Parathyroid adenoma (tissue), 2 donors: Measurements from ENCODE around the gene MAD1L1.

Experiments used
- H2AFZ ChIP-seq: fragments of 300-600 bp; sonication (generic); one replicate; pipeline ENCODE4 v1.7.0; 2017; ENCODE audit warnings: antibody characterized with exemption, mild to moderate bottlenecking
- H3K27ac ChIP-seq: fragments of 300-600 bp; sonication (generic); one replicate; pipeline ENCODE4 v1.7.0; 2017
- H3K27me3 ChIP-seq: fragments of 300-600 bp; sonication (generic); one replicate; pipeline ENCODE4 v1.7.0; 2017; ENCODE audit warnings: low read length; ENCODE audit not compliant: control insufficient read depth, insufficient read depth
- H3K36me3 ChIP-seq: fragments of 300-600 bp; sonication (generic); one replicate; pipeline ENCODE4 v1.7.0; 2017; ENCODE audit warnings: low read length; ENCODE audit not compliant: control insufficient read depth, insufficient read depth
- H3K4me1 ChIP-seq: fragments of 300-600 bp; sonication (generic); one replicate; pipeline ENCODE4 v1.7.0; 2017; ENCODE audit warnings: control low read depth
- H3K4me2 ChIP-seq: fragments of 300-600 bp; sonication (generic); one replicate; pipeline ENCODE4 v1.7.0; 2017; ENCODE audit warnings: low read length
- H3K4me3 ChIP-seq: fragments of 300-600 bp; sonication (generic); one replicate; pipeline ENCODE4 v1.7.0; 2017; ENCODE audit warnings: low read depth, low read length
- H3K79me2 ChIP-seq: fragments of 300-600 bp; sonication (generic); one replicate; pipeline ENCODE4 v1.7.0; 2017; ENCODE audit warnings: control low read depth
- H3K9ac ChIP-seq: fragments of 300-600 bp; sonication (generic); one replicate; pipeline ENCODE4 v1.7.0; 2017; ENCODE audit warnings: mild to moderate bottlenecking
- H3K9me3 ChIP-seq: fragments of 300-600 bp; sonication (generic); one replicate; pipeline ENCODE4 v1.7.0; 2017; ENCODE audit warnings: low read length; ENCODE audit not compliant: control insufficient read depth
- CTCF ChIP-seq: fragments of 300-600 bp; sonication (generic); IDR thresholded peaks from one replicate; pipeline ENCODE4 v1.7.0; 2017; ENCODE audit warnings: antibody characterized with exemption, mild to moderate bottlenecking
- donor health status: primary hyperparathyroidism.

The MAD1L1 gene

GRCh38 chr7:2126621-2127020 is 106.1 kb downstream of the MAD1L1 start:
- no peak overlapping the region for H3K4me2 ChIP-seq
- no peaks in the 10 kb centered on the region for H3K4me1 ChIP-seq
- H3K27ac ChIP-seq = no peak overlapping the region
- TF ChIP-seq CTCF = no peak
- no peak overlapping the region for H3K4me3 ChIP-seq
- H3K27me3 ChIP-seq = no peaks in the 10 kb centered on the region
- no peaks in the 10 kb centered on the region for H3K9me3 ChIP-seq
- H3K36me3 ChIP-seq = no peaks in the 10 kb centered on the region
- no peak overlapping the region for H2AFZ ChIP-seq
- H3K9ac ChIP-seq = no peak overlapping the region
- H3K79me2 ChIP-seq = no peaks in the 10 kb centered on the region

DNA sequence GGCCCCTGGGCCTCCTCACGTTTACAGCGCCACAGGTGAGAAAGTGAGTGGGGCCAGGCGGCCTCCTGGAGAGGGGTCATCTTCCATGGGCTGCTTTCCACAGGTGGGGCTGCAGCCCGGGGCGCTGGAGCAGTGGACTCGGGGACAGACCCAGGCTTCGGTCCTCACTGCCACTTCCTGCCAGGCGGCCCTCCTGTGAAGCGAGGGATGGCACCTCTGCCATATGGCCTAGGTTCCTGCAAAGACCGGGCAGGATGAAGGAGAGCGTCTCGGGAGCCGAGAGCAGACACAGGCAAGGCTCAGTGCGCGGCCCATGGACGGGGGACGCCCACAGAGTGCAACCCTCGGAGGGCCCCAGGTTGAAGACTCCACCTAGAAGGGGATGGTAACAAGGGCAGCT is 106.8 kb downstream of the MAD1L1 start:
- H3K4me2 ChIP-seq = no peak overlapping the region
- H3K27me3 ChIP-seq = no peaks in the 10 kb centered on the region
- no peak overlapping the region for H3K27ac ChIP-seq
- H3K9ac ChIP-seq = no peak overlapping the region
- H3K36me3 ChIP-seq = no peaks in the 10 kb centered on the region
- H3K4me3 ChIP-seq = no peak overlapping the region
- H3K79me2 ChIP-seq = no peaks in the 10 kb centered on the region
- TF ChIP-seq CTCF = no peak
- no peak overlapping the region for H2AFZ ChIP-seq
- H3K4me1 ChIP-seq = no peaks in the 10 kb centered on the region
- no peaks in the 10 kb centered on the region for H3K9me3 ChIP-seq

DNA sequence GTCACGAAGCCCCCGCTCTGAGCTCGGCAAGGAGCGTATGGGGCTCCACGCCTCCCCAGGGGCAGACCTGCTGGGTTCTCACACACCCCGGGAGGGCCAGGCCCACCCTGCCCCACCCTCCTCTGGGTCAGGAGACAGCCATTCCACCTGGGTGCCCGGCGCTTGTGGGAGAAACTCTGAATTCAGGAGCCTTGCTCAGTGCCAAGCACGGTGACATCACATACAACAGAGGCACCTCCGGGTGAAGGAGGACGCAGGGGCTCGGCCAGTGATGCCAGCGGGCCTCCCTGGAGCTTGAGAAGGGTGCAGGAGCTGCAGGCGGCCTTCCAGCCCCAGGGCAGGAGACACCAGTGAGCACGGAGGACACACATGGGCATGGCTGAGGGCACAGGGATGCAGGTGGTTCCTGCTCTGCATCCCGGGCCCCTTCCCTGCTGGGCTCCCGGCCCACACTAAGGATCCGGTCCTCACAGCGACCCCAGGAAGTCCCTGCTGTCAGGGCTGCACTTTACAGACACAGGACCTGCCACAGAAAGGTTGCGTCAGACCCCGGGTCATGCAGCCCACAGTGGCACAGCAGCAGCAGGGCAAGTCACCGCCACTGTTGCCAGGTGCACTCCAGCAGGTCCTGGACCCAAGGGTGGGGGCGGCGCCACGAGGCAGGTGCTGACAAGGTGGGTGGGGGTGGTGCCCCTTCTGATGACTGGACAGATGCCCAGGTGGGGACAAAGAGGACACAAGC is 108.0 kb downstream of the MAD1L1 start:
- Histone ChIP-seq H3K79me2 (no peaks in the 10 kb centered on the region), H2AFZ (no peak overlapping the region), H3K36me3 (no peaks in the 10 kb centered on the region), H3K4me1 (no peaks in the 10 kb centered on the region), H3K4me2 (no peak overlapping the region), H3K27me3 (no peaks in the 10 kb centered on the region), H3K9ac (no peak overlapping the region), H3K4me3 (no peak overlapping the region), H3K27ac (no peak overlapping the region), H3K9me3 (no peaks in the 10 kb centered on the region)
- no peak for TF ChIP-seq CTCF

DNA sequence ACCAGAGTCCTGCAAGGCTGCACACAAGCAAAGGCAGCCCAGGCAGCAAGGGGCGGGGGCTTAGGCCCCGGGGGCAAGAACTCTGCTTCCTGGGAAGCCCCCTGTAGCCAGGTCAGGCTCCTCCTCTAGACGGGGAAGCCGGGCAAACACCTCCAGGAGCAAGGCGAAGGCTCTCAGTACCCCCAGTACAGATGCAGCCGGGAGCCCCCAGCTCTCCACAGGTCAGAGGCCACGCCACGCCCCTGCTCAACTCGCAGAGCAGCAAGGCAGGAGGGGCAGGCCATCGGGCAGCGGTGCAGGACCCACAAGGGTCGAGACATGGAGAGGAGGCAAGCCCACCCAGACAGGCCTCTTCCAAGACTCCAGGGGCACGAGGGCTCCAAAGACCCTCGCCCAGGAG is 108.8 kb downstream of the MAD1L1 start:
- Histone ChIP-seq H3K4me2 (no peak overlapping the region), H3K9me3 (no peaks in the 10 kb centered on the region), H3K36me3 (no peaks in the 10 kb centered on the region), H3K79me2 (no peaks in the 10 kb centered on the region), H3K27ac (no peak overlapping the region), H3K9ac (no peak overlapping the region), H3K4me1 (no peaks in the 10 kb centered on the region), H3K4me3 (no peak overlapping the region), H3K27me3 (no peaks in the 10 kb centered on the region), H2AFZ (no peak overlapping the region)
- TF ChIP-seq CTCF = no peak

GRCh38 chr7:2123360-2123759 is 109.4 kb downstream of the MAD1L1 start:
- no peaks in the 10 kb centered on the region for H3K27me3 ChIP-seq
- no peaks in the 10 kb centered on the region for H3K36me3 ChIP-seq
- no peak for TF ChIP-seq CTCF
- H2AFZ ChIP-seq = no peak overlapping the region
- no peak overlapping the region for H3K27ac ChIP-seq
- H3K9ac ChIP-seq = no peak overlapping the region
- H3K4me3 ChIP-seq = no peak overlapping the region
- H3K4me2 ChIP-seq = no peak overlapping the region
- H3K4me1 ChIP-seq = no peaks in the 10 kb centered on the region
- no peaks in the 10 kb centered on the region for H3K9me3 ChIP-seq
- H3K79me2 ChIP-seq = no peaks in the 10 kb centered on the region
